ENCODE results near the gene AGFG1. TPM values are rescaled to one million over a fixed set of nuclear protein-coding genes. Genes with fewer than 3 reads are reported as not detected.

AGFG1 gene
- total and polyA plus RNA-seq, 11 donors, result 12.0 to 92.1 (median 60.0) TPM

DNA sequence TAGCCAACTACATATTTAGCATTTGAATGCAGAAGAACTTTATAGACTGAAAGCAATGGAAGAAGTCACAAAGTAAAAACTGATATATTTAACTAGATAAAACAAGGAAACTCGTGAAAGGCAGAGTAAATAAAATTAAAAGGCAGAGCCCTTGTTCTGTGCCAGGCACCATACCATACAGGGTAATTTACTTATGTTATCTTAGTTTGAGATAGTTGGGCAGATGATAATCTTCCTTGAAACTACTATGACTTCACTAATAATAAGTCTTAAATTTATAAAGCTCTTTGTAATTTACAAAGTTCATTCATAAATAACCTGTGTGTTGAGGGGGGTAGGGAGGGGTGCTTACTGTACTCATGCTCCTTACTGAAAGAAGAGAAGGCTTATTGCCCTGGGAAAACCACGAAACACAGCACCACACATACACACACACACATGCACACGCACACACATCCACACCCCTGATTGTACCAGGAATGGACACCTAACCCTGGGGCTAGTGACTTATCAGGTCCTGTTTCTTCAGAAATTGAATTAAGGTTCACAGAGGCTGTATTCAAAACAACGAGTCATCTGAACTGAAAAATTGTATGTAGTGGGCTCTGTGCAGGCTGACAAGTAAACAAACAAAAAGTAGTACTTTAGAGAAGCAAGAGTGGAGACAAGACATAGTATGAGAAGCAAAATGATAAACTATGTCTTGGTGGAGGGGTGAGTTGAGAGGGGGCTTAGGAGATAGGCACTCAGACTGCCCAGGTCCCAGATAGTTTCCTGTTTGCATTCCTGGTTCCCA is 38.1 kb downstream of the AGFG1 start:
- no peak for DNase-seq
- Histone ChIP-seq H3K9me3 (no peaks in the 10 kb centered on the region), H3K27ac (no peak overlapping the region), H3K4me1 (peaks cover 0 to 98% (median 79%) of the 10 kb centered on the region in 12 donors), H3K4me3 (no peak overlapping the region), H3K36me3 (peaks cover 0 to 3% (median 0%) of the 10 kb centered on the region in 9 donors), H3K27me3 (no peaks in the 10 kb centered on the region)
- no peak for ATAC-seq
- TF ChIP-seq, protein P1, sequence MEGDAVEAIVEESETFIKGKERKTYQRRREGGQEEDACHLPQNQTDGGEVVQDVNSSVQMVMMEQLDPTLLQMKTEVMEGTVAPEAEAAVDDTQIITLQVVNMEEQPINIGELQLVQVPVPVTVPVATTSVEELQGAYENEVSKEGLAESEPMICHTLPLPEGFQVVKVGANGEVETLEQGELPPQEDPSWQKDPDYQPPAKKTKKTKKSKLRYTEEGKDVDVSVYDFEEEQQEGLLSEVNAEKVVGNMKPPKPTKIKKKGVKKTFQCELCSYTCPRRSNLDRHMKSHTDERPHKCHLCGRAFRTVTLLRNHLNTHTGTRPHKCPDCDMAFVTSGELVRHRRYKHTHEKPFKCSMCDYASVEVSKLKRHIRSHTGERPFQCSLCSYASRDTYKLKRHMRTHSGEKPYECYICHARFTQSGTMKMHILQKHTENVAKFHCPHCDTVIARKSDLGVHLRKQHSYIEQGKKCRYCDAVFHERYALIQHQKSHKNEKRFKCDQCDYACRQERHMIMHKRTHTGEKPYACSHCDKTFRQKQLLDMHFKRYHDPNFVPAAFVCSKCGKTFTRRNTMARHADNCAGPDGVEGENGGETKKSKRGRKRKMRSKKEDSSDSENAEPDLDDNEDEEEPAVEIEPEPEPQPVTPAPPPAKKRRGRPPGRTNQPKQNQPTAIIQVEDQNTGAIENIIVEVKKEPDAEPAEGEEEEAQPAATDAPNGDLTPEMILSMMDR (IDR thresholded peaks at IDR 0.05), result no peak
- no peak for TF ChIP-seq POLR2A (IDR thresholded peaks at IDR 0.05)
- WGBS, 4 donors, result 56 to 64% (median 59%) methylated on average over 4 of the region's 4 CpGs
- intact Hi-C loops (cut with DNase I), result loop anchor here in 1 of 10 donors (5.0 kb wide), 1 partner anchor 38 kb away; the partner anchor contains the start of gene AGFG1

DNA sequence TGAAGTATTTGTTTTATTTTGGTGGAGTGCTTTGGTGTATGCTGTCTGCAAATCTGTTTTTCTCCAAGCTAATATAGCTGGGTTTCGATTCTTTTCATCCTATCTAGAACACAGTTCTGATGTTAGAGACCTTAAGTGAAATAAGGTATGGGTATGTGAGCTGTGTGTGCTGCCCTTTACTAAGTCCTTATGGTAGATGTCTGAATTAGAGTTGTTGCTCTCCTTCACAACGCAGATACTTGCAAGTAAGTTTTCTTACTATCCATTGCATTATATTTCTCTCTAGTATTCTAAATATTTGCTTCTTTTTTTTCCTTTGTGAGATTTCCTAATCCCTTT is 38.6 kb downstream of the AGFG1 start:
- TF ChIP-seq, protein P1 (IDR thresholded peaks at IDR 0.05), result no peak
- no peak for TF ChIP-seq POLR2A (IDR thresholded peaks at IDR 0.05)
- Histone ChIP-seq H3K27me3 (no peaks in the 10 kb centered on the region), H3K4me1 (peaks cover 0 to 98% (median 78%) of the 10 kb centered on the region in 12 donors), H3K27ac (no peak overlapping the region), H3K4me3 (no peak overlapping the region), H3K9me3 (no peaks in the 10 kb centered on the region), H3K36me3 (peaks cover 0 to 3% (median 0%) of the 10 kb centered on the region in 9 donors)
- 68 to 73% (median 71%) methylated on average over 2 of the region's 2 CpGs for WGBS, 4 donors
- ATAC-seq (no peak), DNase-seq (no peak)
- intact Hi-C loops (cut with DNase I), result loop anchor here in 1 of 10 donors (5.0 kb wide), 1 partner anchor 38 kb away; the partner anchor contains the start of gene AGFG1

DNA sequence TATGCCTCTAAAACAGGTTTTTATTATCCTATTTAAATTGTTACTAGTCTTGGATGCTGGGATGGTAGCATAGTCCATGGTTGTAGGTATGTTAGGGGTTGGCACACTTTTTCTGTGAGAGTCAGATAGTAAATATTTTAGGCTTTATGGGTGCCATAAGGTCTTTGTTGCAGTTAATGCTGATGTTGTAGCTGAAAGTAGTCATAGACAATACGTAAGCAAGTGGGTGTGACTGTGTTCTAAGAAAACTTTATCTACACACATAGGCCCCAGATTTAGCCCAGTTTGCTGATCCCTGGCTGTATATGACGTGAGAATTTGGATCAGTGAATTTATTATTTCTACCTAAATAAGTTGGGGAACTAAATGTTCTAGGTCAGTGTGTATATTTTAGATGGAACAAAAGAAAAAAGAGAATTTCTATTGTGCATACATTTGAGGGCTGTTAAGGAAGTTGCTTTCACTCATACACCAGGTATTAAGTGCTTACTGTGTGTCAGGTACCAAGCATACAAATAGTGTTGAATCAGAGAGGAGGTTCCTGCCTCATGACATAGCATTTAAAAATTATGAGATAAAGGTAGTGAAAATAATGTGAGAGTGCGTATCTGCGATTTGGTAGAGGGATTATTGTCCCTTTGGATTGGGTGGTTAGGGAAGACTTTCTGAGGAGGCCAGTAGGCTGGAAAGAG is 39.4 kb downstream of the AGFG1 start:
- Histone ChIP-seq H3K27ac (peak overlapping the region in 1 of 12 donors; percentile 13), H3K4me3 (no peak overlapping the region), H3K4me1 (peaks cover 0 to 98% (median 76%) of the 10 kb centered on the region in 12 donors), H3K27me3 (no peaks in the 10 kb centered on the region), H3K36me3 (peaks cover 0 to 3% (median 0%) of the 10 kb centered on the region in 9 donors), H3K9me3 (no peaks in the 10 kb centered on the region)
- intact Hi-C loops (cut with DNase I), result loop anchor here in 1 of 10 donors (5.0 kb wide), 1 partner anchor 39 kb away; the partner anchor contains the start of gene AGFG1
- no peak for ATAC-seq
- TF ChIP-seq, protein P1 (IDR thresholded peaks at IDR 0.05), result no peak
- no peak for TF ChIP-seq POLR2A (IDR thresholded peaks at IDR 0.05)
- 78 to 86% (median 81%) methylated on average over 4 of the region's 4 CpGs for WGBS, 4 donors
- DNase-seq, result no peak

DNA sequence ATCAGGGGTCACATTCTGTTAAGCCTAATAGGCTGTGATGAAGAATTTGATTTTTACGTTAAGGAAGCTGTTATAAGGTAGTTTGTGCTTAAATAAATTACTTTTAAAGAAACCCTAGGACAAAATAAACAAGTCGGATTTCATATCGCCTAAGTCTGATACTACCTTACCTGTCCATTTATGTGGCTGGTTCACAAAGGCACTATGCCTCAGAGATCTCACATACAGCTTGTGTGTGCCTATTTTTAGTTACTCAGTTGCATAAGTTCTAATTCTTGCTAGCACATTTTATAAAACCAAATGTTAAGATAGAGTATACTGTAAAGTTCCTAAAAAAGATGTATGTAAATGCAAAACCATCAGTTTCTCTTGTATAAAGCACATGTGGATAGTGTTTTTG is 40.0 kb downstream of the AGFG1 start:
- no peak for DNase-seq
- H3K27me3 ChIP-seq, result no peaks in the 10 kb centered on the region
- peaks cover 0 to 98% (median 77%) of the 10 kb centered on the region in 12 donors for H3K4me1 ChIP-seq
- TF ChIP-seq, protein P1 (IDR thresholded peaks at IDR 0.05), result no peak
- TF ChIP-seq POLR2A (IDR thresholded peaks at IDR 0.05), result no peak
- no peaks in the 10 kb centered on the region for H3K9me3 ChIP-seq
- H3K4me3 ChIP-seq, result no peak overlapping the region
- 60 to 73% (median 61%) methylated on average over 3 of the region's 3 CpGs for WGBS, 4 donors
- ATAC-seq, result peak in 3 of 4 donors; percentile 48 to 62 (median 51)
- intact Hi-C loops (cut with DNase I), result loop anchor here in 1 of 10 donors (5.0 kb wide), 1 partner anchor 40 kb away; the partner anchor contains the start of gene AGFG1
- H3K27ac ChIP-seq, result peak overlapping the region in 1 of 12 donors; percentile 13
- peaks cover 0 to 3% (median 0%) of the 10 kb centered on the region in 9 donors for H3K36me3 ChIP-seq

Data from heart left ventricle (tissue), 16 donors.